Measurements from ENCODE around the gene NEO1. TPM values are rescaled to one million over a fixed set of nuclear protein-coding genes. Genes with fewer than 3 reads are reported as not detected.
A peak's percentile ranks its signal among the peaks of the same experiment; 100 is the strongest.

Gene NEO1
- total RNA-seq, 1 donor from 2014 or later: 21.8 TPM

DNA sequence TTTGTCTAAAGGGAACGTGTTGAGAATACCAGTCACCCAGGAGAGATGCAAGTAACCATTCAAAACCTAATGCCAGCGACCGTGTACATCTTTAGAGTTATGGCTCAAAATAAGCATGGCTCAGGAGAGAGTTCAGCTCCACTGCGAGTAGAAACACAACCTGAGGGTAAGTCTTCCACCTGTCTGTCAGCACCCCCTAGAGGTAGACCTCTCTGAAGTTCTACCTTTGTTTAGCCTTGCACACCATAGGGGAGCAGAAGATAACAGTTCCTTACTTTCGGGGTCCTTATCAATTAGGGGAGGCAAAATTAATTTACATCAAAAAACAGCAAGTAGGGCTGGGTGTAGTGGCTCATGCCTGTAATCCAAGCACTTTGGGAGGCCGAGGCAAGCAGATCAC, 192.1 kb downstream of the NEO1 start:
- TF ChIP-seq, protein P1, sequence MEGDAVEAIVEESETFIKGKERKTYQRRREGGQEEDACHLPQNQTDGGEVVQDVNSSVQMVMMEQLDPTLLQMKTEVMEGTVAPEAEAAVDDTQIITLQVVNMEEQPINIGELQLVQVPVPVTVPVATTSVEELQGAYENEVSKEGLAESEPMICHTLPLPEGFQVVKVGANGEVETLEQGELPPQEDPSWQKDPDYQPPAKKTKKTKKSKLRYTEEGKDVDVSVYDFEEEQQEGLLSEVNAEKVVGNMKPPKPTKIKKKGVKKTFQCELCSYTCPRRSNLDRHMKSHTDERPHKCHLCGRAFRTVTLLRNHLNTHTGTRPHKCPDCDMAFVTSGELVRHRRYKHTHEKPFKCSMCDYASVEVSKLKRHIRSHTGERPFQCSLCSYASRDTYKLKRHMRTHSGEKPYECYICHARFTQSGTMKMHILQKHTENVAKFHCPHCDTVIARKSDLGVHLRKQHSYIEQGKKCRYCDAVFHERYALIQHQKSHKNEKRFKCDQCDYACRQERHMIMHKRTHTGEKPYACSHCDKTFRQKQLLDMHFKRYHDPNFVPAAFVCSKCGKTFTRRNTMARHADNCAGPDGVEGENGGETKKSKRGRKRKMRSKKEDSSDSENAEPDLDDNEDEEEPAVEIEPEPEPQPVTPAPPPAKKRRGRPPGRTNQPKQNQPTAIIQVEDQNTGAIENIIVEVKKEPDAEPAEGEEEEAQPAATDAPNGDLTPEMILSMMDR (IDR thresholded peaks at IDR 0.05): peak in 1 of 3 experiments; percentile 7
- no peaks in the 10 kb centered on the region for H3K9me3 ChIP-seq
- intact Hi-C loops (cut with DNase I): loop anchor here (10.0 kb wide), 1 partner anchor 460 kb away; the partner anchor contains the start of gene ADPGK
- no peak overlapping the region for H3K27ac ChIP-seq
- H3K4me1 ChIP-seq: peaks cover 0 to 5% of the 10 kb centered on the region in 2 donors
- no peak overlapping the region for H3K4me3 ChIP-seq
- no peak for DNase-seq (ENCODE audit: low spot score in 2 of 2)
- peaks cover 0 to 6% of the 10 kb centered on the region in 2 donors for H3K36me3 ChIP-seq
- no peaks in the 10 kb centered on the region for H3K27me3 ChIP-seq

DNA sequence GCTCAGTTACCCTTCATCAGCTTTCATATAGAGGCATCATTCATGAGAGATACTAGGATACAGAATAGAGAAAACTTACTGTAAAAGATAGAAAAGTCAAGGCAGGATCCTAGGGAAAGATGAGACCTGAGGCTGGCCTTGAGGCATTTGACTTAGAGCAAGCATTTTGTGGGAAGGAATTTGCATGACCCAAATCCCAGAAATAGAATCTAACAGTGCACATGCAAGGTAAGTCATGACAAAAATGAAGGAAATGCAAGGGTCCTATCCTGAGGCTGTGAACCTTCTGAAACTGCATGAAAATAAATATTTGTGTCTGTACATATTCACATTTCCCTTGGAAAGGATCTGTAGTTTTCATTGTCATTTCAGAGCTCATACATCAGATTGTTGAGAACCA, 194.2 kb downstream of the NEO1 start:
- no peaks in the 10 kb centered on the region for H3K27me3 ChIP-seq
- H3K36me3 ChIP-seq: peaks cover 0 to 6% of the 10 kb centered on the region in 2 donors
- no peak overlapping the region for H3K4me3 ChIP-seq
- no peaks in the 10 kb centered on the region for H3K9me3 ChIP-seq
- intact Hi-C loops (cut with DNase I): loop anchor here (10.0 kb wide), 1 partner anchor 462 kb away; the partner anchor contains the start of gene ADPGK
- H3K27ac ChIP-seq: peak overlapping the region in 1 of 2 donors; percentile 41
- H3K4me1 ChIP-seq: peaks cover 0 to 3% of the 10 kb centered on the region in 2 donors
- DNase-seq (ENCODE audit: low spot score in 2 of 2): no peak
- TF ChIP-seq, protein P1 (IDR thresholded peaks at IDR 0.05): no peak

DNA sequence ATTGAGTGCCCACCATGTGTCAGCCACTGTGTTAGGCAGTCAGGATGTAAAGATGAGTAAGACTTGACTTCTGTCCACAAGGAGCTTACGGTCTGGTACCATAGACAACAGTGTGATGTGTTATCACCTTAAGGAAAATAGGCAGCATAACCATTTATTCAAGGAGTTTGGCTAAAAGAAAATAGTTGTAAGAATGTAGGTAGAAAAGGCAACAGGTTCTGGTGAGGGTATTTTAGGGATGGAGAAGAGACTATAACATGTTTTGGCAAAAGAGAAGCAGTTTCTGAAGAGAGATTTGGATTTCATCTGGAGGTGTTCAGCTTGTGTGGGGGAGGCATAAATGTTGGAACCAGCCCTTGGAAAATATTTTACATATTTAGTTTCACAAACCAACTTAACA, 194.6 kb downstream of the NEO1 start:
- intact Hi-C loops (cut with DNase I): loop anchor here (10.0 kb wide), 1 partner anchor 462 kb away; the partner anchor contains the start of gene ADPGK
- no peak for DNase-seq (ENCODE audit: low spot score in 2 of 2)
- TF ChIP-seq, protein P1 (IDR thresholded peaks at IDR 0.05): no peak
- Histone ChIP-seq H3K4me1 (peaks cover 0 to 3% of the 10 kb centered on the region in 2 donors), H3K27me3 (no peaks in the 10 kb centered on the region), H3K27ac (peak overlapping the region in 1 of 2 donors; percentile 41), H3K9me3 (no peaks in the 10 kb centered on the region), H3K4me3 (no peak overlapping the region), H3K36me3 (peaks cover 0 to 6% of the 10 kb centered on the region in 2 donors)

DNA sequence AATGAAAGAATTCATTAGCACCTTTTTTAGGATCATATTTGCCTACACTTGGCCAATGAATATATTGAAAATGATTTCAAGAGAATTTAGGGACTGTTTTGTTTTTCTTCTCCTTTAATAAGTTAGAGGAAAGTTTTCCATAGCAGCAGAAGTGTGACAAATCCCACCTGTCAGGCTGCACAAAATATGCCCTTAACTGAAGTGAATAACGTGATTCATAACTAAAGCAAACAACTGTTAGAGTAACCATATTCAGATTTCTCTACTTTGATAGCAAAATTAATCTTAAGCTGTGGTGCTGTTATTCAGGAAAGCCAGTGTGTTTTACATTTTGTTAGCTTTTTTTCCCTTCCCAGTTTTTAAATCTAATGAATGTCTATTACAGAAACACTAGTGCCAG, 195.1 kb downstream of the NEO1 start:
- no peak overlapping the region for H3K4me3 ChIP-seq
- DNase-seq (ENCODE audit: low spot score in 2 of 2): no peak
- H3K36me3 ChIP-seq: peaks cover 0 to 6% of the 10 kb centered on the region in 2 donors
- intact Hi-C loops (cut with DNase I): loop anchor here (10.0 kb wide), 1 partner anchor 463 kb away; the partner anchor contains the start of gene ADPGK
- H3K9me3 ChIP-seq: no peaks in the 10 kb centered on the region
- H3K27ac ChIP-seq: peak overlapping the region in 1 of 2 donors; percentile 41
- TF ChIP-seq, protein P1 (IDR thresholded peaks at IDR 0.05): no peak
- no peaks in the 10 kb centered on the region for H3K27me3 ChIP-seq
- H3K4me1 ChIP-seq: peaks cover 0 to 3% of the 10 kb centered on the region in 2 donors

DNA sequence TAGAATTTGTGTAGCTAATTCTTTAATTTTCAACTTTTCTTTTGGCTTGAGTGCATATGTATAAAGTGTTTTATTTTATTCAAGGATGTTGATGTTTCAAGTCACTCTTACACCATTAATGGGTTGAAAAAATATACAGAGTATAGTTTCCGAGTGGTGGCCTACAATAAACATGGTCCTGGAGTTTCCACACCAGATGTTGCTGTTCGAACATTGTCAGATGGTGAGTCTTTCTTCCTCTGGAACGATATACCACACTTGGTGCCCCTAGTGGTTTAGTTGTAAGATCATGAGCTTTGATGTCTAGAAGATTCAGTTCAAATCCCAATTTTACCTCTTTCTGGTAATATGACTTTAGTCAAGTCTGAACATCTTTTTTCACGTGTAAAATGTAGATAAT, 197.2 kb downstream of the NEO1 start:
- Histone ChIP-seq H3K4me3 (no peak overlapping the region), H3K9me3 (no peaks in the 10 kb centered on the region), H3K27me3 (no peaks in the 10 kb centered on the region), H3K4me1 (peaks cover 0 to 3% of the 10 kb centered on the region in 2 donors), H3K36me3 (peaks cover 0 to 2% of the 10 kb centered on the region in 2 donors), H3K27ac (no peak overlapping the region)
- DNase-seq (ENCODE audit: low spot score in 2 of 2): no peak
- TF ChIP-seq, protein P1 (IDR thresholded peaks at IDR 0.05): no peak
- intact Hi-C loops (cut with DNase I): loop anchor here (10.0 kb wide), 1 partner anchor 465 kb away; the partner anchor contains the start of gene ADPGK
